Ovary (tissue), 3 donors: ENCODE measurements around the gene RAB6B.

ENCODE experiments used
- CTCF ChIP-seq, 3 donors: fragments of 450-650 bp in 2 of 3; fragments of 200-600 bp in 1 of 3; IDR thresholded peaks; one replicate each; pipeline versions ENCODE4 v1.5.1 to v1.8.0; 2016 to 2022; ENCODE audit warnings: antibody characterized with exemption in 3 of 3, mild to moderate bottlenecking in 1 of 3
- EP300 ChIP-seq: sonication (generic); formaldehyde crosslinking; IDR thresholded peaks from one replicate; pipeline ENCODE4 v1.6.1; 2017; ENCODE audit warnings: antibody characterized with exemption
- donor health status: DM: no; HTN: no; CAD: no.

- TF ChIP-seq CTCF (IDR thresholded peaks at IDR 0.05) = no peak
- no peak for TF ChIP-seq EP300
Measured at GRCh38 chr3:133777807-133778568, 117.7 kb downstream of the RAB6B start.
